Ecto neural progenitor cell (in vitro differentiated cells): ENCODE data around the gene PLXNA4.

Experiments
- DNase-seq: peaks from one replicate; pipeline ENCODE4 v3.0.0-alpha.2; 2018; ENCODE audit warnings: low spot score

Gene PLXNA4

GRCh38 chr7:132206594-132206993 lies 369.7 kb downstream of the PLXNA4 start:
- no peak for DNase-seq

- no peak for DNase-seq
Measured at GRCh38 chr7:132205509-132205908, 370.8 kb downstream of the PLXNA4 start.

- DNase-seq, result no peak
Measured at GRCh38 chr7:132203021-132203420, 373.2 kb downstream of the PLXNA4 start.

GRCh38 chr7:132202541-132202940 lies 373.7 kb downstream of the PLXNA4 start:
- DNase-seq, result no peak

GRCh38 chr7:132200141-132200540 lies 376.1 kb downstream of the PLXNA4 start:
- no peak for DNase-seq

- no peak for DNase-seq
Measured at GRCh38 chr7:132199626-132200025, 376.6 kb downstream of the PLXNA4 start.

GRCh38 chr7:132197772-132198171 lies 378.5 kb downstream of the PLXNA4 start:
- no peak for DNase-seq

- no peak for DNase-seq
Measured at GRCh38 chr7:132193898-132194297, 382.4 kb downstream of the PLXNA4 start.

- no peak for DNase-seq
Measured at GRCh38 chr7:132192809-132193208, 383.5 kb downstream of the PLXNA4 start.

GRCh38 chr7:132191418-132191817 lies 384.9 kb downstream of the PLXNA4 start:
- DNase-seq, result no peak

GRCh38 chr7:132190683-132191082 lies 385.6 kb downstream of the PLXNA4 start:
- no peak for DNase-seq

- no peak for DNase-seq
Measured at GRCh38 chr7:132189881-132190280, 386.4 kb downstream of the PLXNA4 start.

GRCh38 chr7:132187869-132188789 lies 388.1 kb downstream of the PLXNA4 start:
- no peak for DNase-seq

GRCh38 chr7:132187391-132187790 lies 388.9 kb downstream of the PLXNA4 start:
- DNase-seq, result no peak

GRCh38 chr7:132185150-132185549 lies 391.1 kb downstream of the PLXNA4 start:
- DNase-seq, result no peak

GRCh38 chr7:132183781-132184380 lies 392.4 kb downstream of the PLXNA4 start:
- no peak for DNase-seq

GRCh38 chr7:132182992-132183391 lies 393.3 kb downstream of the PLXNA4 start:
- DNase-seq, result no peak

GRCh38 chr7:132181946-132182685 lies 394.2 kb downstream of the PLXNA4 start:
- no peak for DNase-seq

GRCh38 chr7:132181371-132181770 lies 394.9 kb downstream of the PLXNA4 start:
- no peak for DNase-seq

- no peak for DNase-seq
Measured at GRCh38 chr7:132180481-132180880, 395.8 kb downstream of the PLXNA4 start.

- DNase-seq, result no peak
Measured at GRCh38 chr7:132179681-132180080, 396.6 kb downstream of the PLXNA4 start.

GRCh38 chr7:132179080-132179430 lies 397.2 kb downstream of the PLXNA4 start:
- no peak for DNase-seq
